Measurements from ENCODE around the gene ZNF560. TPM values are rescaled to one million over a fixed set of nuclear protein-coding genes. Genes with fewer than 3 reads are reported as not detected.
"Not testable (repeated sequence)": the region's sequence is repeated elsewhere in the genome, so short reads cannot be mapped to it uniquely, and the experiment has no call there.

Gene ZNF560
- not detected in 2 replicates for total RNA-seq

DNA sequence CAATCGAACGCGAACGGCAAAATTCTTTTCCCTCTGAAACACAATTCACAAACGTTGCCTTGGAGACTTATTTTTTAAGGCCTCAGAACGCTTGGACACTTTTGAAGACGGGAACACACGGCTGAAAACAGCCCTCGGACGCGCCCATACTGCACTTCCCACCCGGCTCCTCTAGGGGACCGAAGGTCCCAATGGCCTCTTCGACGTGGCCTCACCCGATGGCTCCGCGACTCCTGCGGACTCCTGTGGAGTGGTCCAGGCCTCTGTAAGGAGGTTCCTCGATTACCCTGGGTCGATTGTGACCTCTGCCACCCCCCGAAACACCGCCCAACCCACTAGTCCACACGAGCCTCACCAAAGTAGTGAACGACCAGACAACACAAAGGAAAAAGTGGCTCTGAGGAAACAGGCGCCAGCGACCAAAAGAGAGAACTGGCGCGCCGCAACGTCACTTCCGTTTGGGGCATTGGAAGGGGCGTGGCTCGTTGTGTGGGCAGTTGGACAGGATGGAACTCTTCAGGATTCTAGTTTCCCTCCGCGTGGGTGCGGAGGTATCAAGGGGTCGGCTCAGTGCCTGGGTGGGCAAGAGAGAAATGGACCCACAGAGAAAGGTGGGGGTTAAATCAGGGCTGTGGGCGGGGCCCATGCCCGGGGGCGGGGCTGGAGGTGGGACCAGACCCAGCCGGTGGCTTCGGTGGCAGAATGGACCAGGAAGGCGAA is at the start of gene ZNF560:
TSS of gene ZNF560 (minus strand) at position 434 of the 720 bp plus-strand sequence. CDS start 23,303 bp downstream, outside the sequence.
- H3K27me3 Mint-ChIP-seq (ENCODE audit: low read depth), result no peaks in the 10 kb centered on the region
- no peaks in the 10 kb centered on the region for H3K4me1 Mint-ChIP-seq (ENCODE audit: low read depth)
- no peak for DNase-seq (ENCODE audit: low spot score)
- no peak within 1 kb of the TSS for H3K27ac Mint-ChIP-seq
- H3K9me3 Mint-ChIP-seq, result peaks cover 49% of the 10 kb centered on the region
- peak within 1 kb of the TSS; percentile 17 for H3K4me3 Mint-ChIP-seq (ENCODE audit: low read depth)
- H3K36me3 Mint-ChIP-seq (ENCODE audit: low read depth), result peaks cover 4% of the 10 kb centered on the region
- intact Hi-C loops (cut with micrococcal nuclease), result no loop called here

DNA sequence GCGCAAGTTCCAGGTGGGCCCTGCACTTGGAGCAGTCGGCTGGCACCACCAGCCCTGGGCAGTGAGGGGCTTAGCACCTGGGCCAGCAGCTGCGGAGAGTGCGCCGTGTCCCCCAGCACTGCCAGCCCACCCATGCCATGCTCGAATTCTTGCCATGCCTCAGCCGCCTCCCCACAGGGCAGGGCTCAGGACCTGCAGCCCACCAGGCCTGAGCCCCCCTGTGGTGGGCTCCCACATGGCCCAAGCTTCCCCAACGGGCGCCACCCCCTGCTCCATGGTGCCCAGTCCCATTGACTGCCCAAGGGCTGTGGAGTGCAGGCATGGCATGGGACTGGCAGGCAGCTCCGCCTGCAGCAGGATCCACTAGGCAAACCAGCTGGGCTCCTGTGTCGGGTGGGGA is 49.5 kb upstream of the ZNF560 start:
- DNase-seq (ENCODE audit: low spot score), result no peak
- peaks cover 3% of the 10 kb centered on the region for H3K36me3 Mint-ChIP-seq (ENCODE audit: low read depth)
- H3K4me3 Mint-ChIP-seq (ENCODE audit: low read depth), result no peak overlapping the region
- H3K27ac Mint-ChIP-seq, result no peak overlapping the region
- intact Hi-C loops (cut with micrococcal nuclease), result no loop called here
- no peaks in the 10 kb centered on the region for H3K4me1 Mint-ChIP-seq (ENCODE audit: low read depth)
- peaks cover 30% of the 10 kb centered on the region for H3K9me3 Mint-ChIP-seq
- H3K27me3 Mint-ChIP-seq (ENCODE audit: low read depth), result no peaks in the 10 kb centered on the region

- peaks cover 40% of the 10 kb centered on the region for H3K36me3 Mint-ChIP-seq (ENCODE audit: low read depth)
- H3K4me1 Mint-ChIP-seq (ENCODE audit: low read depth); H3K4me3 Mint-ChIP-seq (ENCODE audit: low read depth); intact Hi-C loops (cut with micrococcal nuclease); H3K27me3 Mint-ChIP-seq (ENCODE audit: low read depth); DNase-seq (ENCODE audit: low spot score); H3K27ac Mint-ChIP-seq: not testable (repeated sequence)
- peaks cover 35% of the 10 kb centered on the region for H3K9me3 Mint-ChIP-seq
These were observed 42.9 kb upstream of the ZNF560 start for GRCh38 chr19:9541281-9541680.

DNA sequence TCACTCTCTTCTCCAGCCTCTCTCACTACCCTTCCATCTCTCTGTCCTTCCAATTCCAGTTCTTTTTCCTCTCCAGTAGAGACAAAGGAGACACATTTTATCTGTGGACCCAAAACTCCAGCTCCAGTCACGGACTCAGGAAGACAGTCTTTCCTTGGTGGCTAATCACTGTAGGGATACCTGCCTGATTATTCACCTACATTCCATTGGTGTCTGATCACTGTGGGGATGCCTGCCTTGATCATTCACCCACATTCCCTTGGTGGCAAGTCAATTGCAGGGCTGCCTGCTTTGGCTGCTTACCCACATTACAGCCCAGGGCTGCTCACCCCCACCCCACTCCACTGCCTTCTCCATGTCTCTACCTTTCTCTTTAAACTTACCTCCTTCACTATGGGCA is 41.5 kb upstream of the ZNF560 start:
- DNase-seq (ENCODE audit: low spot score); H3K27me3 Mint-ChIP-seq (ENCODE audit: low read depth); H3K4me1 Mint-ChIP-seq (ENCODE audit: low read depth): not testable (repeated sequence)
- intact Hi-C loops (cut with micrococcal nuclease), result loop anchor here (2.0 to 5.0 kb wide), 2 partner anchors 45 to 103 kb away; partner anchors contain the start of genes ZNF121 and ZNF266
- Mint-ChIP-seq H3K27ac (peak overlapping the region; percentile 38), H3K36me3 (ENCODE audit: low read depth) (peaks cover 53% of the 10 kb centered on the region), H3K9me3 (peaks cover 43% of the 10 kb centered on the region), H3K4me3 (ENCODE audit: low read depth) (peak overlapping the region; percentile 68)

DNA sequence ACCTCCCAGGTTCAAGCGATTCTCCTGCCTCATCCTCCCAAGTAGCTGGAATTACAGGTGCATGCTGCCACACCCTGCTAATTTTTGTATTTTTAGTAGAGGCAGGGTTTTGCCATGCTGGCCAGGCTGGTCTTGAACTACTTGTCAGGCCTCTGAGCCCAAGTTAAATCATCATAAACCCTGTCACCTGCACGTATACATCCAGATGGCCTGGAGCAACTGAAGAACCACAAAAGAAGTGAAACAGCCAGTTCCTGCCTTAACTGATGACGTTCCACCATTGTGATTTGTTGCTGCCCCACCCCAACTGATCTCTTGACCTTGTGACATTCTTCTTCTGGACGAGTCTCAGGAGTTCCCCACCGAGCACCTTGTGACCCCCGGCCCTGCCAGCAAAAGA is 40.8 kb upstream of the ZNF560 start:
- H3K4me1 Mint-ChIP-seq (ENCODE audit: low read depth), result not testable (repeated sequence)

DNA sequence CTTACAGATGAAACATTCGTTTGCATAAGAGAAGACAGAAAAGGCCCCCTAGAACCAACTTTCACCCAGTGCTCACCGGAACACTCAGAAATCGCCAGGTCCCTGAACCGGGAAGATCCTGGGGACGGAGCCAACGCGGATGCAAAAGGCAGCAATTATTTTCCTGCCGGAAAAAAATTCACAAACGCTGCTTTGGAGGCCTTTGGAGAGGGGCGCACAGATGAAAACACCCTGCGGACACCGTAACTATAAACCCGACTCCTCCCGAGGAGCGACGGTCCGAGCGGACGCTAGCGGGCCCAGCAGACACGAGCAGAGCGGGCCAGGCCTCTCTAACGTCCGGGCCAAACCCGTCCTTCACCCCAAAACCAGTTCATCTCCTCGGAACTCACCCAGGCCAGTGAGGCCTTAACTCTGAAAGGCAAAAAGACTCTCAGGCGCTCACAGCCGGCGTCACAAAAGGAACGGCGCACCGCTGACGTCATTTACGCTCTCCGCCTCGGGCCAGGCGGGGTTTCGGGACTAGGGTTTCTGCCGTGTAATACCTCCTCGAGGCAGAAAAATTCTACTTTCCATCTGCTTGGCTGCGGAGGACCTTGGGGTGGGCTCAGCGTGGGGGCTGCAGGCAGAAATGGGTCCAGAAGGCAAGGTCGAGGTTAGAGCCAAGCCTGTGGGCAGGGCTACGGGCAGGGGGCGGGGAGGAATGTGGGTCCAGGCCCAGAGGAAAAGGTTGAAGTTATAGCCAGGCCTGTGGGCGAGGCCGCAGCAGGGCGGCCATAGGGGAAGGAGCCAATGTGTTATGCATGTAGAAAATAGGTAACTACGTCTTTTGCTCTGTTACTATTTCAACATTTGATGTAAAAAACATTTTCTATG is 40.0 kb upstream of the ZNF560 start, which contains the start of gene ZNF426:
TSS of gene ZNF426 (minus strand) at position 463 of the 876 bp plus-strand sequence. CDS start 2,413 bp downstream, outside the sequence.
- Mint-ChIP-seq H3K9me3 (peaks cover 54% of the 10 kb centered on the region), H3K36me3 (ENCODE audit: low read depth) (peaks cover 68% of the 10 kb centered on the region), H3K27ac (peak within 1 kb of the TSS; percentile 95), H3K4me1 (ENCODE audit: low read depth) (peaks cover 5% of the 10 kb centered on the region), H3K4me3 (ENCODE audit: low read depth) (peak within 1 kb of the TSS; percentile 93), H3K27me3 (ENCODE audit: low read depth) (no peaks in the 10 kb centered on the region)
- peak; percentile 76 for DNase-seq (ENCODE audit: low spot score)
- intact Hi-C loops (cut with micrococcal nuclease), result loop anchor here (1.0 to 5.0 kb wide), 3 partner anchors 46 to 229 kb away; partner anchors contain the start of genes ZNF121, ZNF266 and ZNF699

More for the DNA sequence above, 40.8 kb upstream of the ZNF560 start:
- H3K27me3 Mint-ChIP-seq (ENCODE audit: low read depth); DNase-seq (ENCODE audit: low spot score); H3K4me3 Mint-ChIP-seq (ENCODE audit: low read depth): not testable (repeated sequence)
- intact Hi-C loops (cut with micrococcal nuclease), result loop anchor here (2.0 to 5.0 kb wide), 2 partner anchors 46 to 102 kb away; partner anchors contain the start of genes ZNF121 and ZNF266
- Mint-ChIP-seq H3K9me3 (peaks cover 47% of the 10 kb centered on the region), H3K27ac (peak overlapping the region; percentile 95), H3K36me3 (ENCODE audit: low read depth) (peaks cover 61% of the 10 kb centered on the region)

GRCh38 chr19:9535934-9536333 is 37.5 kb upstream of the ZNF560 start:
- H3K9me3 Mint-ChIP-seq, result peaks cover 69% of the 10 kb centered on the region

DNA sequence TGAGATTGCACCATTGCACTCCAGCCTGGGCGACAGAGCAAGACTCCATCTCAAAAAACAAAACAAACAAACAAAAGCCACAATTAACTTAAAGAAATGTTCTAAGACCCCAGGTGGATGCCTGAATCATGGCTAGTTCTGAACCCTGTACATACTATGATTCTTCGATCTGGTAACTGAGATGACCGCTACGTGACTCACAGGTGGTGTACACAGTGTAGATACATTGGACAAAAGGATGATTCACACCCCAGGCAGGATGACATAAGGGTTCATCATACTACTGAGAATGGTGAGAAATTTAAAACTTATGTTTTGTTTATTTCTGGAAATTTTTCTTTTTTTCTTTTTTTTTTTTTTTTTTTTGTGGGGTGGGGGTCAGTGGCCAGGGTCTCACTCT is 33.5 kb upstream of the ZNF560 start:
- DNase-seq (ENCODE audit: low spot score), result no peak
- Mint-ChIP-seq H3K9me3 (peaks cover 75% of the 10 kb centered on the region), H3K36me3 (ENCODE audit: low read depth) (peaks cover 92% of the 10 kb centered on the region), H3K27ac (no peak overlapping the region), H3K4me3 (ENCODE audit: low read depth) (no peak overlapping the region), H3K4me1 (ENCODE audit: low read depth) (no peaks in the 10 kb centered on the region), H3K27me3 (ENCODE audit: low read depth) (no peaks in the 10 kb centered on the region)
- intact Hi-C loops (cut with micrococcal nuclease), result no loop called here

More at GRCh38 chr19:9535934-9536333, 37.5 kb upstream of the ZNF560 start:
- no peak overlapping the region for H3K27ac Mint-ChIP-seq
- no peaks in the 10 kb centered on the region for H3K27me3 Mint-ChIP-seq (ENCODE audit: low read depth)
- peak overlapping the region; percentile 26 for H3K4me3 Mint-ChIP-seq (ENCODE audit: low read depth)
- H3K4me1 Mint-ChIP-seq (ENCODE audit: low read depth), result peaks cover 5% of the 10 kb centered on the region
- intact Hi-C loops (cut with micrococcal nuclease), result loop anchor here (5.0 kb wide), 1 partner anchor 99 kb away; the partner anchor contains the start of gene ZNF266
- DNase-seq (ENCODE audit: low spot score), result no peak
- H3K36me3 Mint-ChIP-seq (ENCODE audit: low read depth), result peaks cover 89% of the 10 kb centered on the region

- no peaks in the 10 kb centered on the region for H3K4me1 Mint-ChIP-seq (ENCODE audit: low read depth)
- no peak overlapping the region for H3K27ac Mint-ChIP-seq
- H3K9me3 Mint-ChIP-seq, result peaks cover 82% of the 10 kb centered on the region
- no peak overlapping the region for H3K4me3 Mint-ChIP-seq (ENCODE audit: low read depth)
- H3K27me3 Mint-ChIP-seq (ENCODE audit: low read depth), result no peaks in the 10 kb centered on the region
- peaks cover 77% of the 10 kb centered on the region for H3K36me3 Mint-ChIP-seq (ENCODE audit: low read depth)
- no peak for DNase-seq (ENCODE audit: low spot score)
- intact Hi-C loops (cut with micrococcal nuclease), result no loop called here
These were observed 30.4 kb upstream of the ZNF560 start for GRCh38 chr19:9528757-9529336.

- H3K36me3 Mint-ChIP-seq (ENCODE audit: low read depth), result peaks cover 45% of the 10 kb centered on the region
- H3K4me1 Mint-ChIP-seq (ENCODE audit: low read depth), result no peaks in the 10 kb centered on the region
- no peak overlapping the region for H3K27ac Mint-ChIP-seq
- DNase-seq (ENCODE audit: low spot score), result no peak
- no peaks in the 10 kb centered on the region for H3K27me3 Mint-ChIP-seq (ENCODE audit: low read depth)
- intact Hi-C loops (cut with micrococcal nuclease), result no loop called here
- H3K9me3 Mint-ChIP-seq, result peaks cover 72% of the 10 kb centered on the region
- no peak overlapping the region for H3K4me3 Mint-ChIP-seq (ENCODE audit: low read depth)
These were observed 25.6 kb upstream of the ZNF560 start for GRCh38 chr19:9523885-9524474.

DNA sequence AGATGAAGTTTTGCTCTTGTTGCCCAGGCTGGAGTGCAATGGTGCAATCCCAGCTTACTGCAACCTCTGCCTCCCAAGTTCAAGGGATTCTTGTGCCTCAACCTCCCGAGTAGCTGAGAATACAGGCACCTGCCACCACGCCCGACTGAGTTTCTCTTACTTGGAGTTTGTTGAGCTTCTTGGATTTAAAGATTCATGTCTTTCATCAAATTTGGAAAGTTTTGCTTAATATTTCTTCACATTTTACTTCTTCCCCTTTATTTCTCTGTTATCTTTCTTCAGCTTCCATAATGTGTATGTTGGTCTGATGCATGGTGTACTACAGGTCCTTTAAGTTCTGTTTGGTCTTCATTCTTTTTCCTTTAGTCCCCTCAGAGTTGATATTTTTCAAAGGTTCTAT is 8.9 kb upstream of the ZNF560 start:
- Mint-ChIP-seq H3K27ac (no peak overlapping the region), H3K4me3 (ENCODE audit: low read depth) (no peak overlapping the region), H3K36me3 (ENCODE audit: low read depth) (no peaks in the 10 kb centered on the region), H3K9me3 (peaks cover 65% of the 10 kb centered on the region), H3K27me3 (ENCODE audit: low read depth) (no peaks in the 10 kb centered on the region), H3K4me1 (ENCODE audit: low read depth) (no peaks in the 10 kb centered on the region)
- intact Hi-C loops (cut with micrococcal nuclease), result no loop called here
- no peak for DNase-seq (ENCODE audit: low spot score)

DNA sequence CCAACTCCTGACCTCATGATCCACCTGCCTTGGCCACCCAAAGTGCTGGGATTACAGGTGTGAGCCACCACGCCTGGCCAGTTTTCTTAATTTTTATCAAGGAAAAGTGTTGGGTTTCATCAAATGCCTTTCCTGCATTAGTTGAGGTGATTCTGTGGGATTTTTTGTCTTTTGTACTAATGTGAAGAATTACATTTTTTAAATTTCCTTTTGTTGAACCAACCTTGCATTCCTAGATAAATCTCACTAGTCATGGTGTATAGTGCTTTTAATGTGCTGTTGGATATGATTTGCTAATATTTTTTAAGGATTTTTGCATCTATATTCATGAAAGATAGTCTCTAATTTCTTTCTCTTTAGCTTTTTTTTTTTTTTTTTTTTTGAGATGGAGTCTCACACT is 2.4 kb upstream of the ZNF560 start:
- no peak overlapping the region for H3K27ac Mint-ChIP-seq
- H3K4me1 Mint-ChIP-seq (ENCODE audit: low read depth), result no peaks in the 10 kb centered on the region
- H3K36me3 Mint-ChIP-seq (ENCODE audit: low read depth), result peaks cover 4% of the 10 kb centered on the region
- DNase-seq (ENCODE audit: low spot score), result no peak
- intact Hi-C loops (cut with micrococcal nuclease), result no loop called here
- peaks cover 51% of the 10 kb centered on the region for H3K9me3 Mint-ChIP-seq
- H3K27me3 Mint-ChIP-seq (ENCODE audit: low read depth), result no peaks in the 10 kb centered on the region
- no peak overlapping the region for H3K4me3 Mint-ChIP-seq (ENCODE audit: low read depth)

All from activated T-helper 2 cell treated with anti-CD3 and anti-CD28 coated beads, Interferon-gamma antibody, Interleukin-2, Interleukin-4, amounts not matched to agents 10 μg/mL and 5 μg/mL and 100 μg/mL, durations not matched to agents 14 hours and 24 hours and 36 hours (primary cell).